Progenitor cell of endocrine pancreas (in vitro differentiated cells): Measurements from ENCODE around the gene SLC2A4. TPM values are rescaled to one million over a fixed set of nuclear protein-coding genes. Genes with fewer than 3 reads are reported as not detected.

ENCODE experiments used
- DNase-seq: peaks from one replicate; pipeline ENCODE4 v3.0.0; 2021; ENCODE audit warnings: low spot score; ENCODE audit not compliant: unreplicated experiment
- H3K27ac Mint-ChIP-seq: 2 replicates; pipeline ENCODE4 v1.8.0; 2021; ENCODE audit warnings: mild to moderate bottlenecking, moderate library complexity, mixed read lengths
- H3K27me3 Mint-ChIP-seq: 2 replicates; pipeline ENCODE4 v1.8.0; 2021; ENCODE audit warnings: mixed read lengths
- H3K36me3 Mint-ChIP-seq: 2 replicates; pipeline ENCODE4 v1.8.0; 2022; ENCODE audit warnings: mixed read lengths; ENCODE audit not compliant: insufficient read depth
- H3K4me1 Mint-ChIP-seq: 2 replicates; pipeline ENCODE4 v1.8.0; 2021; ENCODE audit warnings: low read depth, mixed read lengths
- H3K4me3 Mint-ChIP-seq: 2 replicates; pipeline ENCODE4 v1.8.0; 2021; ENCODE audit warnings: low read depth, mild to moderate bottlenecking, moderate library complexity, mixed read lengths
- H3K9me3 Mint-ChIP-seq: 2 replicates; pipeline ENCODE4 v1.8.0; 2021; ENCODE audit warnings: low read depth, mixed read lengths
- CTCF ChIP-seq: fragments of 200-600 bp; sonication (generic); IDR thresholded peaks from one replicate; pipeline ENCODE4 v1.5.0; 2021; ENCODE audit warnings: antibody characterized with exemption, mild to moderate bottlenecking; ENCODE audit not compliant: unreplicated experiment
- total RNA-seq: library from RNA; stranded (reverse); gene quantifications from 2 replicates; pipeline ENCODE4 v1.2.1, GENCODE V29; 2021

Gene SLC2A4
- total RNA-seq, 1 donor from 2014 or later, result 1.5 TPM

GRCh38 chr17:7281953-7282751, 634 bp downstream of the SLC2A4 start:
- no peak for TF ChIP-seq CTCF
- DNase-seq, result peak; percentile 26
- Mint-ChIP-seq H3K27ac (no peak overlapping the region), H3K4me1 (peaks cover 6% of the 10 kb centered on the region), H3K36me3 (no peaks in the 10 kb centered on the region), H3K27me3 (peaks cover 25% of the 10 kb centered on the region), H3K4me3 (peak overlapping the region; percentile 76), H3K9me3 (no peaks in the 10 kb centered on the region)

GRCh38 chr17:7282752-7283321, 1.3 kb downstream of the SLC2A4 start:
- Mint-ChIP-seq H3K9me3 (no peaks in the 10 kb centered on the region), H3K27me3 (peaks cover 25% of the 10 kb centered on the region), H3K4me1 (peaks cover 6% of the 10 kb centered on the region), H3K36me3 (no peaks in the 10 kb centered on the region), H3K27ac (no peak overlapping the region), H3K4me3 (peak overlapping the region; percentile 76)
- no peak for DNase-seq
- no peak for TF ChIP-seq CTCF

- no peak for TF ChIP-seq CTCF
- DNase-seq, result no peak
- Mint-ChIP-seq H3K27ac (no peak overlapping the region), H3K36me3 (no peaks in the 10 kb centered on the region), H3K4me1 (peaks cover 6% of the 10 kb centered on the region), H3K9me3 (no peaks in the 10 kb centered on the region), H3K27me3 (peaks cover 28% of the 10 kb centered on the region), H3K4me3 (peak overlapping the region; percentile 35)
These were observed 2.1 kb downstream of the SLC2A4 start for GRCh38 chr17:7283471-7284216.

- Mint-ChIP-seq H3K27me3 (peaks cover 30% of the 10 kb centered on the region), H3K9me3 (no peaks in the 10 kb centered on the region), H3K27ac (no peak overlapping the region), H3K4me3 (no peak overlapping the region), H3K4me1 (peaks cover 6% of the 10 kb centered on the region), H3K36me3 (no peaks in the 10 kb centered on the region)
- no peak for DNase-seq
- TF ChIP-seq CTCF, result no peak
These were observed 3.4 kb downstream of the SLC2A4 start for GRCh38 chr17:7284911-7285310.

GRCh38 chr17:7285679-7286078, 4.2 kb downstream of the SLC2A4 start:
- Mint-ChIP-seq H3K9me3 (no peaks in the 10 kb centered on the region), H3K4me3 (no peak overlapping the region), H3K27me3 (peaks cover 30% of the 10 kb centered on the region), H3K4me1 (peaks cover 2% of the 10 kb centered on the region), H3K27ac (no peak overlapping the region), H3K36me3 (no peaks in the 10 kb centered on the region)
- no peak for TF ChIP-seq CTCF
- DNase-seq, result no peak
